Epithelial cell of esophagus (primary cell): ENCODE results near the gene MAP2.
A peak's percentile ranks its signal among the peaks of the same experiment; 100 is the strongest.

Experiments used
- DNase-seq: peaks from one replicate; pipeline ENCODE4 v3.0.0; 2010; ENCODE audit warnings: low read depth
- H3K4me3 ChIP-seq: 2 replicates; pipeline ENCODE4 v1.5.1; 2011; ENCODE audit warnings: mild to moderate bottlenecking, low read length, control low read depth
- TF ChIP-seq, protein P1 (sequence below): IDR thresholded peaks from 2 replicates; pipeline ENCODE4 v1.5.1; 2011; ENCODE audit warnings: low read depth, mild to moderate bottlenecking, low read length, control low read depth, inconsistent platforms; ENCODE audit not compliant: insufficient read depth; ENCODE audit errors: missing control alignments

Gene MAP2

DNA sequence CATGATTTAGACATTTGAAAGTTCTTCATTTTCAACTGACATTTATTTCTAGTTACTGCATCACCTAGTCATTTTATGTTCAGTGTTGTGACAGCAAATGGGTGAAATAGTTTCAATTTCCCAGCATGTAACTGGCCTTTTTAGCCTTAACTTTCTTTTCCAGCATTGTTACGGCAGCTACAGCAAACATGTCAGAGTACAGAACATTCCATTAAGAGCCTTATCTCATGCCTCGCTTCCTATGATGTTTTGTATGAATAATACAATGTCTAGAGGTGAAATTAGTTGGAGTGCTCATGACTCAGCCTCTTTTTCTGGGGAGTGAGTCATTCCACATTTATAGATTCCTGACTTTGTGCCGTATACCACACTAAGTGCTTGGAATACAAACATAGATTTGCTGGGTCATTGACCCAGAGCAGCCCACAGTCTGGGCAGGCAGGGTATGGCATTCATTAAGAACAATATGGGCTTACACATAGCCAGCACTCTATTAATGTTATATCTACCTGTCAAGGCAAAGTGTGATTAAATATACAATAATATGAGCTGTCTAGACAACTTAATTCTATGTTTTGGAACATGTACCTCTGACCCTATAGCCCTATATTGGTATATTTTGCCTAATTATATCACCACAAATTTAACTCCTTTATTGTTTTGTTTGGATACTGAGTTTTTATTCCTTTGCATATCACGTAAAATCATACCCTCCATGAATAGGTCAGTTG is 72.2 kb downstream of the MAP2 start:
- H3K4me3 ChIP-seq = no peak overlapping the region
- DNase-seq = peak; percentile 96
- TF ChIP-seq, protein P1, sequence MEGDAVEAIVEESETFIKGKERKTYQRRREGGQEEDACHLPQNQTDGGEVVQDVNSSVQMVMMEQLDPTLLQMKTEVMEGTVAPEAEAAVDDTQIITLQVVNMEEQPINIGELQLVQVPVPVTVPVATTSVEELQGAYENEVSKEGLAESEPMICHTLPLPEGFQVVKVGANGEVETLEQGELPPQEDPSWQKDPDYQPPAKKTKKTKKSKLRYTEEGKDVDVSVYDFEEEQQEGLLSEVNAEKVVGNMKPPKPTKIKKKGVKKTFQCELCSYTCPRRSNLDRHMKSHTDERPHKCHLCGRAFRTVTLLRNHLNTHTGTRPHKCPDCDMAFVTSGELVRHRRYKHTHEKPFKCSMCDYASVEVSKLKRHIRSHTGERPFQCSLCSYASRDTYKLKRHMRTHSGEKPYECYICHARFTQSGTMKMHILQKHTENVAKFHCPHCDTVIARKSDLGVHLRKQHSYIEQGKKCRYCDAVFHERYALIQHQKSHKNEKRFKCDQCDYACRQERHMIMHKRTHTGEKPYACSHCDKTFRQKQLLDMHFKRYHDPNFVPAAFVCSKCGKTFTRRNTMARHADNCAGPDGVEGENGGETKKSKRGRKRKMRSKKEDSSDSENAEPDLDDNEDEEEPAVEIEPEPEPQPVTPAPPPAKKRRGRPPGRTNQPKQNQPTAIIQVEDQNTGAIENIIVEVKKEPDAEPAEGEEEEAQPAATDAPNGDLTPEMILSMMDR = no peak

DNA sequence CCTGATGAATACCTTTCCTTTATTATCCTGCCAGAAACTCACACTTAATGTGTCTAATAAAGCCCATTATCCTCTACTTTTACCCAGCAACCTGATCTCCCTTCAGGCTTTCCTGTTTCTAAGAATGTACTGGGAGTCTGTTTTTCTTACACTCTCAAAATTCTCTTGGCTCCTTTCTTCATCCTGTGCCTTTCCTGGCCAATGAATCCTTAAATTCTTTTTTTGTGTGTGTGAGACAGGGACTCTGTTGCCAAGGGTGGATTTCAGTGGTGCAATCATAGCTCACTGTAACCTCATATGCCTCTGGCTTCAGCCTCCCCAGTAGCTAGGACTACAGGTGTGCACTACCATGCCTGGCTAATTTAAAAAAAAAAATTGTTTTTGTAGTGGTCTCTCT is 72.7 kb downstream of the MAP2 start:
- DNase-seq = peak; percentile 34
- TF ChIP-seq, protein P1 = no peak
- H3K4me3 ChIP-seq = no peak overlapping the region

DNA sequence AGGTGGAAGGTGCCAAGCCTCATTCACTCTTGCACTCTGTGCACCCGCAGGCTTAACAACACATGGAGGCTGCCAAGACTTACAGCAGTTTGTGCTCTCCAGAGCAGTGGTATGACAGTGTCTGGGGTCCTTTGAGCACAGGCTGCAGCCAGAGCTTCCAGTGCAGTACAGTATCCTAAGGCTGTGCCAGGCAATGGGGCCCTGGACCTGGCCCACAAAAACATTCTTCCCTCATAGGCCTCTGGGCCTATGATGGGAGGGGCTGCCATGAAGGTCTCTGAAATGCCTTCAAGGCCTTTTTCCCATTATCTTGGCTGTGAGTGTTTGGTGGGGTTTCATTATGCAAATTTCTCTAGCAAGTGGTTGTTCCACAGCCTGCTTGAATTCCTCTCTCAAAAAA is 74.8 kb downstream of the MAP2 start:
- no peak for DNase-seq
- H3K4me3 ChIP-seq = no peak overlapping the region
- TF ChIP-seq, protein P1 = no peak

DNA sequence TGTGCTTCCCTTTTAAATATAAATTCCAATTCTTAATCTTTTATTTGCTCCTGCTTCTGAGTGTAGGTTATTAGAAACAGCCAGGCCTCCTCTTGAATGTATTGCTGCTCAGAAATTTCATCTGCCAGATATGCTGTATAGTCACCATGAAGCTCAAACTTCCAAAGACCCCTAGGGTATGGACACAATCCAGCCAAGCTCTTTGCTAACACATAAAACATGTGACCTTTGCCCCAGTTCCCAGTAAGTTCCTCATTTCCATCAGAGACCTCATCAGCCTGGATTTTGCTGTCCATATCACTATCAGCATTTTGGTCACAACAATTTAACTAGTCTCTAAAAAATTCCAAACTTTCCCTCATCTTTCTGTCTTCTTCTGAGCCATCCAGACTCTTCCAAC is 75.2 kb downstream of the MAP2 start:
- DNase-seq = peak; percentile 73
- TF ChIP-seq, protein P1 = no peak
- H3K4me3 ChIP-seq = no peak overlapping the region

DNA sequence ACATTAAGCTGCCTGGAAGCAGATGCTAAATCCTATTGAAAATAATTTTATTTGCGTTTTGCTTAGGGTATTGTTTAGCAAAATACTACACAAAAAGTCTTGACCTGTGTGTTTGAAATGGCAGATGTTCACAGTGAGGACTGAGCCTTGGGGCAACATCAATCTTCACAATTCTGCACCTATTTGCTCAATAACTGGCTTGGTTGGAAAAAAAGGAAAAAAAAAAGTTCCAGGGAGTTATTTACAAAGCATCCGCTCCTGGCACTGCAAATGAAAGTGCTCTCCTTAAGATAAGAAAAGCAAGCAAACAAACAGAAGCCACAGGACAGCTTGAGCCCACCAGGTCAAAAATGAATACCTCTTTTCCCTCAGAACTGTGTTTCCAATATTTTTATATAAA is 77.7 kb downstream of the MAP2 start:
- TF ChIP-seq, protein P1 = no peak
- no peak overlapping the region for H3K4me3 ChIP-seq
- DNase-seq = no peak

DNA sequence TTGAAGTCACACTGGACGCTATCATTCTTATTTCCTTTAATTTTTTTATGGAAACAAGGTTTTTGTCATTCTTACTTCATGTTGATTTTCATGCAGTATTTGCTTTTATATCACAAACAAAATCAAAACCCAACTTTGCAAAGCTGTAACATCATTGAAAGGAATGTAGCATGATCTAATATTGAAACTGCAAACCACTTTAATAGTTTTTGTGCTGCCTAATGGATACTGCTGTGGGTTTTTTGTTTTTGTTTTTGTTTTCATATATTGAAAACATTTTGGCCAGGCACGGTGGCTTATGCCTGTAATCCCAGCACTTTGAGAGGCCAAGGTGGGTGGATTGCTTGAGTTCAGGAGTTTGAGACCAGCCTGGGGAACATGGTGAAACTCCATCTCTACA is 81.6 kb downstream of the MAP2 start:
- DNase-seq = no peak
- TF ChIP-seq, protein P1 = no peak
- H3K4me3 ChIP-seq = no peak overlapping the region

DNA sequence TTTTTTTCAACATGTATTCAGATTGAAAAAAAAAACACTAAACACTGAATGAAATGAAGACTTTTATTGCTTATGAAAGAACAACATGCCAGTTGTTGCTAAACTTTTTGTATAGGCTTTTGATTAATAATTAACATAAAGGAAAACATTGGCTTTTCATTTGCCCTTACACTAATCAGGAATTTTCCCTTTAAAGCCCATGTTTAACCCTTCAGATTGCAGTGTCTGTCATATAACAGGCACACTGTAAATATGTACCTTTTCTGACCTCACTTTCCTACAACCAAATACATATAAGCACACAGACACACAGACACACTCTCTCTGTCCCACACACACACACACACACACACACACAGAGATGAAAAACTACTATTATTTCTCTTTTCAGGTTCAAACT is 84.4 kb downstream of the MAP2 start:
- TF ChIP-seq, protein P1 = no peak
- DNase-seq = no peak
- H3K4me3 ChIP-seq = no peak overlapping the region
